Tibial nerve (tissue), 4 donors: Measurements from ENCODE around the gene HOXB9.

Experiments used
- EP300 ChIP-seq, 2 donors: sonication (generic); formaldehyde crosslinking; IDR thresholded peaks; one replicate each; pipeline ENCODE4 v1.6.1; 2017; ENCODE audit warnings: antibody characterized with exemption in 2 of 2, mild to moderate bottlenecking in 1 of 2
- POLR2A ChIP-seq, 2 donors: fragments of 450-650 bp; IDR thresholded peaks; one replicate each; pipeline ENCODE4 v1.6.1; 2017; ENCODE audit warnings: antibody characterized with exemption in 2 of 2, mild to moderate bottlenecking in 2 of 2, moderate library complexity in 2 of 2
- TF ChIP-seq, protein P1 (sequence below), 5 experiments: fragments of 200-600 bp in 3 of 5; fragments of 450-650 bp in 2 of 5; sonication (generic) in 3 of 5; IDR thresholded peaks; one replicate each; pipeline ENCODE4 v1.5.1; 2016 to 2019; ENCODE audit warnings: antibody characterized with exemption in 5 of 5, mild to moderate bottlenecking in 3 of 5, moderate library complexity in 2 of 5

DNA sequence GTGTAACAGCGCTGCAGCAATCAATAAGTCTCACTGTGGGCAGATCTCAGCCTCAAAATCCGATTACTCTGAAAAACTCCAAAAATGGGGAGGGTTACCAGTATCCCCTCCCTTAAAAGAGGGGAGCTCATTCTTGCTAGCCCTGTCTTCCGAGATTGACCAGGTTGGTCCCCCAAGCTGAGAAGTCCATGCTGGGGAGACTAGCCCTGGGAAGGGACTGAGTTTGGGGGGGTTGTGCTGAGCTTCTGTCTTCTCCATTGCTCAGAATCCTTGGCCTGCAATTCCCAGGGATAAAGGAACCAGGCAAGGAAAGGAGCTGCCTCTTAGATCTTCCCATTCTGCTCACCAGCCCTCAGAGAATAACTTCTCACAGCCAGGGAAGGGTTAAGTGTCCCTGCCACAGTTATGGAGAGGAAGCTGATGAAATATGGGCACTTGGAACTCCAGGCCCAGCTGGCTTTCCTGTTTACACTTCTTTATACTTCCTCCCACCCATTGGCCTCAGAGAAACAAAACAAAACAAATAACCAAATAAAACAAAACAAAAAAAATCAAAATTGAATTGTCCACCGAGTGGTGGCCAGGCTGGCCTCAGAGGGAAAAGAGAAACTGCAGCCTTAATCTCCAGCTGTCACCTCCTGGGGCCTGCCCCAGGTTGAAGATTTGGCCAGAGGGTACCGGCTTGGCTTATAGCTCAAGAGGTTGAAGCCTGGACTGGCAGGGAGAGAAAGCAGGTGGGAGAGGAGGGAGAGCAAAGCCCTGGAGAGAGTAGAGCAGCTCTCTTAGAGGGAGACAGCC is 38.7 kb downstream of the HOXB9 start:
- TF ChIP-seq, protein P1, sequence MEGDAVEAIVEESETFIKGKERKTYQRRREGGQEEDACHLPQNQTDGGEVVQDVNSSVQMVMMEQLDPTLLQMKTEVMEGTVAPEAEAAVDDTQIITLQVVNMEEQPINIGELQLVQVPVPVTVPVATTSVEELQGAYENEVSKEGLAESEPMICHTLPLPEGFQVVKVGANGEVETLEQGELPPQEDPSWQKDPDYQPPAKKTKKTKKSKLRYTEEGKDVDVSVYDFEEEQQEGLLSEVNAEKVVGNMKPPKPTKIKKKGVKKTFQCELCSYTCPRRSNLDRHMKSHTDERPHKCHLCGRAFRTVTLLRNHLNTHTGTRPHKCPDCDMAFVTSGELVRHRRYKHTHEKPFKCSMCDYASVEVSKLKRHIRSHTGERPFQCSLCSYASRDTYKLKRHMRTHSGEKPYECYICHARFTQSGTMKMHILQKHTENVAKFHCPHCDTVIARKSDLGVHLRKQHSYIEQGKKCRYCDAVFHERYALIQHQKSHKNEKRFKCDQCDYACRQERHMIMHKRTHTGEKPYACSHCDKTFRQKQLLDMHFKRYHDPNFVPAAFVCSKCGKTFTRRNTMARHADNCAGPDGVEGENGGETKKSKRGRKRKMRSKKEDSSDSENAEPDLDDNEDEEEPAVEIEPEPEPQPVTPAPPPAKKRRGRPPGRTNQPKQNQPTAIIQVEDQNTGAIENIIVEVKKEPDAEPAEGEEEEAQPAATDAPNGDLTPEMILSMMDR (IDR thresholded peaks at IDR 0.05) = no peak
- TF ChIP-seq EP300 (IDR thresholded peaks at IDR 0.05) (no peak), POLR2A (IDR thresholded peaks at IDR 0.05) (no peak)
